ENCODE results near the gene FAM24B.
"Not testable (repeated sequence)": the region's sequence is repeated elsewhere in the genome, so short reads cannot be mapped to it uniquely, and the experiment has no call there.

Gene FAM24B, protein sequence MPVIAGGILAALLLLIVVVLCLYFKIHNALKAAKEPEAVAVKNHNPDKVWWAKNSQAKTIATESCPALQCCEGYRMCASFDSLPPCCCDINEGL

DNA sequence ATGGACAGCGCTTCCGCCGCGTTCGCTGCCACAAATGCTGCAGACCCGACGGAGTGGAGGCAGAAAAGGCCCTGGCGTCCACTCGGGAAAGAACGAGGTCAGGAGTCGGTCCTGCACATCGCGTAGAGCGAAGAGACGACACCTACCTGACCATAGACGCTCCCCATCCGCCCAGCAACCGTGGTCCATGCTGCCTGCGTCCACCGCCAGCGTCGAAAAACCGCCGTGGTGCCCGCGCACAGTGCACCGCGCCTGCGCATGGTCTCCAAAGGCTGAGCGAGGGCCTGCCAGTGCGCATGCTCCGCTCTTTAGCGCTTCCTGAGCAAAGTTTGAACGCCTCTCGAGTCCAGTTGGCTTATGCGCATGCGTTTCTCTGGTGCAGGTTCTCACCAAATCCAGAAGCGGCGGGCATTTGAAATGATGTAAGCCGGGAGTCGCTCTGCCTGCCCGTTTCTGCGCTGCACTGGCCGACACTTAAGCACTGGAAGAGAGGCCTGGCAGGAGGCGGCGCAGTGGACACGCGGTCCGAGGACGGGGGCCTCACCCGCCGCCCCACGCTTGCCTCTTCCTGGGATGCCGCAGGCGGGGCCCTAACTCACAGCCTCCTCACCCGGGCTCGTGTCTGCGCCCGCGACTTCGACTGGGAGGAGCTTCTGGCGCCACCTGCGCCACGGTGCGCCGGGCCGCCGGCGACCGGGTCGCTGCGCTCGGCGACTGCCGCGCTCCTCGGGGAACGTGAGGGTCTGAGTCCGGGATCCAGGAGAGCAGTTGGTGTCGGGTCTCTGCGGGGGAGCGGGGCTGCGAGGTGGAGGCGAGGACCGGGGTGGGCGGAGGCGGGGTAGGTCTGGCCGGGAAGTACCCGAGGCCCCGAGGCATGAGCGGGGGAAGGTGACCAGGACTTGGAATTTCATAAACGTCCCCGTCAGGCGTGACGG, at the start of gene FAM24B:
FAM24B (minus strand) TSS at position 243 of the 935 bp plus-strand sequence. CDS start 29,066 bp downstream, outside the sequence.
- peak; percentile 91 for DNase-seq

DNA sequence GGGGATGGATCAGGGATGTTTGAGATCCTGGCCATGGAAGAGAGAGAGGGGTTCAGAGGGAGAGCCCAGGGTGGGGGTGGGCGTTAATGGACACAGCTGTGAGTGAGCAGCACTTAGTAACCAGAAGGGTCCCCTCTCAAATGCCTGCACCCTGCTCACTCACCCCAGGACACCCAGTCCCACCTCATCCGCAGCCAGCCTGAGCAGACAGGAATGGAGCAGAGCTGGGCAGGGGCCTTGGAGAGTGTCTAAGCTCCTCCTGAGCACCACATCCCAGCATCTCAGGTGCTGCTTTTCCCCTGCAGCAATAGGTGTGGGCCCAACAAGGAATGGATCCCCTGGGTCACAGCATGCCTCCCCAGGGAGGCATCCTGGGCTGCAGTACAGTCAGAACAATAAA, 36.3 kb upstream of the FAM24B start:
- no peak for DNase-seq

DNA sequence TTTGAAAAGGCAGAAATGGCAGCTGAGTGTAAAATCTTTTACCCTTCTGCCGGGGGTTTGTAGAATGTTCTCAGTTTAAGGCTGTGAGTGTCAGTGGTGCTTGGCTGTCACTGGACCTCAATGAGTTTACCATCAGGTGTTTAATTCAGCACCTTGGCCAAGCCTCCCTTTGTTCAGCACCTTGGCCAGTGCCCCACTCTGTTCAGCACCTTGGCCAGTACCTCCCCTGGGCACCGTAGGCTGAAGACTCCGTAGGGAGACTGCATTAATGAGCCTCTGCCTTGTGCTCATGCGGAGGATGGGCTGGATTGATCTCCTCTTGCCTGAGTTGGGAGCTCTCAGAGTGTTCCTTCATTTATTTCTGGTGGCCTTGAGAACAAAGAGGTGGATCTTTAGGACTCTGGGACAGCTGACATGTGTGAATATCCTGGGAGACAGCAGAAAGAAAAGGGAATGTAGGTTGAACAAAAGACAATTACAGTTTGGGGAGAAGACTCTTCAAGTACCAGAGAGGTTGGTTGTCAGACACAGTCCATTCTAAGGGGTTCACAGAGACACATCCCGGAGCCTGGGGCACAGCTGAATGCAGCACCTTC, 32.6 kb upstream of the FAM24B start:
- no peak for DNase-seq

DNA sequence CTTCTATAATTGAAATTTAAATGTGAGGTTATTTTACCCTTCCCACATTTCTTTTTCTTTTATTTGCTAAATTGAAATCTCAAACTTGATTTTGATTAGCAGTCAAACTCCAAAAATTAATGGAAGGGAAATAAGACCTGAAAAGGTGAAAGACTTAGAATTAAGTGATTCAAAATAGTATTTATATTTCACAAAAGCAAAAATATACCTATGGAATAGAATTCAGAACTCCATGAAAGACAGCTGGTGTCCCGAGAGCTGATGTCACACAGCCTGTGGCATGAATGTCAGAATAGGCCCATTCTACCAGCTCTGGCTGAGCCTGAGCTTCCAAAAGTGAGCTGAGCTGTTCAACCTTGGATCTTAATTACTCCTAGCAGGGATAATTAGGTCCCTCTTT, 30.9 kb upstream of the FAM24B start, which contains the start of gene FAM24A:
FAM24A (plus strand) TSS at position 301 of the 400 bp plus-strand sequence. CDS start 1,025 bp downstream, outside the sequence.
- DNase-seq, result no peak

DNA sequence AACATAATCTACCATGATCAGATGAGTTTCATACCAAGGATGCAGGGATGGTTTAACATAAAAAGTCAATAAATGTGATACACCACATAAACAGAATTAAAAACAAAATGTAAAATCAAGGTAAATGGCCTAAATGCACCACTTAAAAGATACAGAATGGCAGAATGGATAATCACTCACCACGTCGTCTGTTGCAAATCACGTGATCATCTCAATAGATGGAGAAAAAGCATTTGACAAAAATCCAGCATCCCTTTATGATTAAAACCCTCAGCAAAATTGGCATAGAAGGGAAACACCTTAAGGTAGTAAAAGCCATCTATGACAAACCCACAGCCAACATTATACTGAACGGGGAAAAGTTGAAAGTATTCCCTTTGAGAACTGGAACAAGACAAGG, 24.5 kb upstream of the FAM24B start:
- not testable (repeated sequence) for DNase-seq

DNA sequence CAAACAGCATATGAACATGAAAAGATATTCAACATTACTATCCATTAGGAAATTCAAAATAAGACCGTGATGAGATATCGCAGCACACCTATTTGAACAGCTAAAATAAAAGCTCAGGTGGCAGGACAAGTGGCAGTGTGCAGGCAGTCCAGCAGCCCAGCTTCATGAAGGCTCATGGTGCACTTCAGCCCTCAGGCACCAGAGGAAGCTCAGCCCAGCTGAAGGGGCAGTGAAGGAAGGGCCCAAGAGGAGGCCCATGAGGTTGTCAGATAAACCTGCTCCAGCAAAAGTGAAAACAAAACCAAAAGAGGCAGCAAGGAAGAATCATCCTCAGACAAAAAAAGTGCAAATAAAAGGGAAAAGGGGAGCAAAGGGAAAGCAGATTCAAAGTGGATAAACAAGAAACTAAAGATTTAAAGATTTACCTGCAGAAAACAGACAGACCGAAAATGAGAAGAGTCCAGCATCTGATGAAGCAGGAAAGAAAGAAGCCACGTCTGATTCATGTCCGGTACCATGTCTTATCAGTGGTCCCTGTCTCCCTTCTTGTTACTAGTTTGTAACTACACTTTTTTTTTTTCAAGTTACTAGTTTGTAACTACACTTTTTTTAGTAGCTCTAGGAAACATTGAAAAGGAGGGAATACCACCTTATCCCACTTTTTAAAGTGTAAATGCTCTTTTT, 15.0 kb upstream of the FAM24B start:
- DNase-seq, result no peak

DNA sequence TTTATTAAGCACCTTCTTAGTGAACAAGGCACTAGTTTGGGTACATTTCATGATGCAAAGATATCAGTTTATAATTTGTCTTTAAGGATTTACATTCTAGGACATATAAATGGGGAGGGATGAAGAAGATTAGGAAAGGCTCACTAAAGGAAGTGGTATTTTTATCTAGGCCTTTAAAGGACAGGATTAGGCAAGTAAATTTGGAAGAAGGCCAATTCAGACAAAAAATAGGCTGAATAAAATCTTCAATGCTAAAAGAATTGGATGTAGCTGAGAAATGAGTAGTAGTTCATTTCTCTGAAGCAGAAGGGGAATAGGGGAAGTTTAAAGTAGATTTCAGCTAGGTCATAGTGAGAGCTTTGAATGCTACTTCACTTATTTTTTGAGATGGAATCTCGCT, 4.8 kb upstream of the FAM24B start:
- no peak for DNase-seq

DNA sequence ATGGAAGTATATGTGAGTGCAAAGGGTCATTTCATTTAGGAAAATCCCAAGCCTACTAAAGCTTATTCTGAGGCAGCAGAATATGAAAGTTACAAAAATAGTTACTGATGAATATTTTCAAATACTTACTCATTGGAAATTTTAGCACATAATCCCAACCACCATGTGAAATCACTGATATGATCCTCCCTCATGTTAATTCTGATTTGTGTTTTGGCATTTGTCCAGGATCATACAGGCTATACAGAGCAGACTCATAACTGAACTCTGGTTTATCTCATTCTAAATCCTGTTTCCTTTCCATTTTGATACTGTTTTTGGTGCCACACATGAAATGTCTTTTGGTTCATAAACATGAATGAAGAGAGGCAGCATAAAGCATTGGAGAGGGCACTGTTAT, 3.4 kb upstream of the FAM24B start:
- DNase-seq, result no peak

DNA sequence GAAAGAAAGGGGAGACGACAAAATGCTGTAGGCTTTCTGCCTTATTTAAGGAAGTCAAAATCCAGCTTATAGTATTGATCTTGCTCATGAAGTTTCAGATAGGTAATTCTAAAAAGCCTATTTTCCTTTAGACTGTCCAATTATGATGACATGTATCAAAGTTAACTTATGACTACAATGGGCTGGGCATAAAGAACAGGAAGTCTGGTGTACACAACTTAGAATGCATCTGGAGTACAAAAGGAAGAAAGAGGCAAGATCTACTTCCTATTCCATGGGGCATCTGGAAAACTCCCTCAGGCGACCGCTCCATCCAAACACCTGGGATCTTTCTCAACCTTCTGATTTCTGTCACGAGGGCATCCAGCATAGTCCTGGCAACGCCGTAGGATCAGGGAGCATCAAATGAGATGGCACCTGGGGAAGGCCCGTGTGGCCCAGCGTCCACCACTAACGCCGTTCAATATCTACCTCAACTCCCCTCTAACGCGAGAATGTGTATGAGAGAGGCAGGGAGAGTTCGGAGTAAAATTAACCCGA, 512 bp downstream of the FAM24B start:
- no peak for DNase-seq

DNA sequence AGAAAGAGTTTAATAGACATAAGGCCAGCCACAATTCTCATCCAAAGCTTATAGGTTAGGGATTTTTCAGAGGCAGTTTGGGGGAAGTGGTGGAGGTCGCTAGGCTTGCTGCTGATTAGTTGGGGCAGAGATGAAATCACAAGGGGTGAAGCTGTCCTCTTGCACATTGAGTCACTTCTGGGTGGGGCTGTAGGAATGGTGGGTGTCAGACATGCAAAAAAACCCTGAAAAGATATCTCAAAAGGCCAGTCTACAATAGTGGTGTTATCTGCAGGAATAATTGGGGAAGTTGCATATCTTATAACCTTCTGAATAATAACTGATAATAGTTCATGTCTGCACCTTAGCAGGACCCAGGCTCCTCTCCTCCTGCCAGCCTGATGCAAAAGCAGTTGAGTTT, 2.1 kb downstream of the FAM24B start:
- DNase-seq, result no peak

DNA sequence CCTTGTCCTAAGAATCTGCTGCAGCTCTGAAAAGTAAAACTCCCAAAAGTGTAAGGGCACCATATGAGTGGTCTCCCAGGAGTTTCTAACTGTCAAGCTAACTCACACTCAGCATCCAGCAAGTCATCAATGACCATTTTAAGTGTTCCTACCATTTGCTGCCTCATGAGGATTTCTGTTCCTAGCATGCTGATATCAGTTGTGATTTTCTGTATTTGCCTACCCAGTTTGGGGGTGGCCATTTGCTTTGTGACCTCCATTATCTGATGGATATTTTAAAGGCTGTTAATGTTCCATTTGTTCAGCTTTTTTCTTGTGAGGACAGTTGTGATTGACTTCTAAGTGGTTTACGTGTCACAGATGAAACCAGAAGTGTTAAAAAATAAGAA, 2.9 kb downstream of the FAM24B start:
- DNase-seq, result no peak

DNA sequence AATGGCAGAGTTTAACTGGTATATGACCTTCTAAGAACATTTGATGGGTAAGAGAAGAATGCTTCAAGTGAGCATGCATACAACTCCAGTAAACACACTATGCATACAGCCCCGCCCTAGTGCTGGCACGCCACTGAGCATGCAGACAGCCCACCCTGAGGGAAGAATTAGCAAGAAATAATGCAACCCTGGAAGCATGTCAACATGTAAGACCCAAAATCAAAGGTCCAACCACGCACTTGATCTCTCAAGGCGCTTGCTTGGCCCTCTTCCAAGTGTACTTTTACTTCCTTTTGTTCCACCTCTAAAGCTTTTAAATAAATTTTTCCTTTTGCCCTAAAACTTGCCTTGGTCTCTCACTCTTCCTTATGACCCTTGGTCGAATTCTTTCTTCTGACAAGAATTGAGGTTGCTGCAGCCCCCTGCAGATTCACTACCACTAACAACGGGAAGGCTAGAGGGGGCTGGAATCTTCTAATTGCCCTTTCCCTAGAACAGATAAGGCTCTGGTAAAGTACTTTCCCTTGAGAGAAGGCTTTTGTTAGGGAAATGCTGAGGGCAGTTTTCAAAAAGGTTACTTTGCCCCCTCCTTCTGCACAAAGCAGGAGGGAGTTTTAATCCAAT, 3.4 kb downstream of the FAM24B start:
- no peak for DNase-seq

DNA sequence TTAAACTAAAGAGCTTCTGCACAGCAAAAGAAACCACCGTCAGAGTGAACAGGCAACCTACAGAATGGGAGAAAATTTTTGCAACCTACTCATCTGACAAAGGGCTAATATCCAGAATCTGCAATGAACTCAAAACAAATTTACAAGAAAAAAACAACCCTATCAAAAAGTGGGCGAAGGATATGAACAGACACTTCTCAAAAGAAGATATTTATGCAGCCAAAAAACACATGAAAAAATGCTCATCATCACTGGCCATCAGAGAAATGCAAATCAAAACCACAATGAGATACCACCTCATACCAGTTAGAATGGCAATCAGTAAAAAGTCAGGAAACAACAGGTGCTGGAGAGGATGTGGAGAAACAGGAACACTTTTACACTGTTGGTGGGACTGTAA, 7.4 kb downstream of the FAM24B start:
- not testable (repeated sequence) for DNase-seq

DNA sequence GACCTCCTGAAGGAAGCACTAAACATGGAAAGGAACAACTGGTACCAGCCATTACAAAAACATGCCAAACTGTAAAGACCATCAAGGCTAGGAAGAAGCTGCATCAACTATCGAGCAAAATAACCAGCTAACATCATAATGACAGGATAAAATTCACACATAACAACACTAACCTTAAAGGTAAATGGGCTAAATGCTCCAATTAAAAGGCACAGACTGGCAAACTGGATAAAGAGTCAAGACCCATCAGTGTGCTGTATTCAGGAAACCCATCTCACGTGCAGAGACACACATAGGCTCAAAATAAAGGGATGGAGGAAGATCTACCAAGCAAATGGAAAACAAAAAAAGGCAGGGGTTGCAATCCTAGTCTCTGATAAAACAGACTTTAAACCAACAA, 10.6 kb downstream of the FAM24B start:
- not testable (repeated sequence) for DNase-seq

DNA sequence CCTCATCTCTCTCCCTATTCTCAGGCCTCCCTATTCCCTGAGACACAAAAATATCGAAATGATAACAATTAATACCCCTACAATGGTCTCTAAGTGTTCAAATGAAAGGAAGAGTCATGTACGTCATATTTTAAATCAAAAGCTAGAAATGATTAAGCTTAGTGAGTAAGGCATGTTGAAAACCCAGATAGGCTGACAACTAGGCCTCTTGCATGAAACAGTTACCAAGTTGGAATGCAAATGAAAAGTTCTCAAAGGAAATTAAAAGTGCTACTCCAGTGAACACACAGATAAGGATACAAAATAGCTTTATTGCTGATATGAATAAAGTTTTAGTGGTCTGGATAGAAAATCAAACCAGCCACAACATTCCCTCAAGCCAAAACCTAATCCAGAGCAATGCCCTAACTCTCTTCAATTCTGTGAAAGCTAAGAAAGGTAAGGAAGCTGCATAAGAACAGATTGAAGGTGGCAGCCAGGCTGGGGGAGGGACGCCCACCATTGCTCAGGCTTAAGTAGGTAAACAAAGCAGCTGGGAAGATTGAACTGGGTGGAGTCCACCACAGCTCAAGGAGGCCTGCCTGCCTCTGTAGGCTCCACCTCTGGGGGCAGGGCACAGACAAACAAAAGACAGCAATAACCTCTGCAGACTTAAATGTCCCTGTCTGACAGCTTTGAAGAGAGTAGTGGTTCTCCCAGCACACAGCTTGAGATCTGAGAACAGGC, 12.5 kb downstream of the FAM24B start:
- DNase-seq, result not testable (repeated sequence)

DNA sequence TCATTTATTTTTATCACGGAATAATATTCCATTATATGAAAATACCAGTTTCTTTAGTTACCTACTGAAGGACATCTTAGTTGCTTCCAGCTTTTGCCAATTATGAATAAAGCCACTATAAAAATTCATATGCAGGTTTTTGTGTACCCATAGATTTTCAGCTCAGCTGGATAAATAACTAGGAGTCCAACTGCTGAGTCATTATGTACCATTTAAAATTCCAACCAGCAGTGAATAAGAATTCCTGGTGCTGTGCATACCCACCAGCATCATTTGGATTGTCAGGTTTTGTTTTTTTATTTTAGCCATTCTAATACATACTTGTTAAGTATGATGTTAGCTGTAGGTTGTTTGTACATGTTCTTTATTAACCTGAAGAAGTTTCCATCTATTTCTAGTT, 14.5 kb downstream of the FAM24B start:
- DNase-seq, result no peak

DNA sequence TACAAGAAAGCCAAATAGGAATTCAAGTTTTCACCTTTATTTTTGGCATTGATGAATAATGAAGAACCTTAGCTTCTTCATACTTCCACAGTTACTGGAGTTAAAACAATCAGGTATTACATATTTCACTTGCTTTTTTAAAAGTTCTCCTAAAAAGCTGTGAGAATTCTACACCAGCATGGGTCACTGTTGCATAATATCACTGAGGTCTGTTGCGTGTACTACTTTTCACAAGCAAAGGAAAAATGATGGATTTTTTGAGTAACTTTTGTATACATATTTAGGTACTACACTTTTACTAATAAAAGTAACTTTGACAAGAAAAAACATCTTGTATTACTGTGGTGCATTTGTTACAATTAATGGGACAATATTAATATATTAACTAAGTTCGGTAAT, 15.2 kb downstream of the FAM24B start:
- DNase-seq, result no peak

DNA sequence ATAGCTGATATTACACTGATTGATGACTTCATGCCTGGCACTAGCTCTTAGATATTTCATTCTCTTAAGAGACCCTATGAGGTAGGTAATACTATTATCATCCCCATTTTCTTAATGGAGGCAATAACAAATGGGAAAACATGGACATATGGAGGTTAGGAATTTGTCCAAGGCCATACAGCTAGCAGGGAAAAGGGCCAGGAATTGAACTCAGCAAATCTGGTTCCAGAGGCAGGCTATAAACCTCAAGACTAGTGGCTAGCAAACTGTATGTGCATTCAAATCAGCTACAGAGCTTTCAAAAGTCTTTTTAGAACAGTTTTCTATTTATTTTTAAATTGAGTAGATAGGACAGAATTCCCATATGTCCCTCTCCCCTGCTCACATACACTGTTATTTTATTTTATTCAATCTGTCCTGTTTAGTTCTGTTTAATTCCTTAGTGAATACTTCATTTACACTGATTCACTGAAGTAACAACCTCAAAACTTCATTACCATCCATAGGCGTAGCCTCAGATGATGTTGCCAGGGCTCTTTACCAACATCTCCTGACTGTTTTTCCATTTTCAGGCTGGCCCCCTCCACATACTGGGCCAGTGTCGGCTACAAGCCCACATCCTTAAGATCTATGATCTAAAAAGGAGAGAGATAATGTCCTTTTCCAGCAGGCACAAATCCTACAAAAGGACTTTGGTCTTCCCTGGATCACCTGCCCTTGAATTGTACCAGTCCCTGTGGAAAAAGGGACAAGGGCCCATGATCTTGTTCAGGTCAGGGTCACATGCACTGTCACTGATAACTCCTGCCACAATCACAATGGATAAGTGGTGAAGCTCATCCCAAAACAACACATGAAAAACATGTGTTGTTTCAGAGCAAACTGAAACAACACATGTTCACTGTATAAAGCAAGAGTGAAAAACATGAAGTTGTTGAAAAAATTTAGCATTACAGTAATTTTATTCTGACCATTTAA, 15.9 kb downstream of the FAM24B start:
- no peak for DNase-seq

DNA sequence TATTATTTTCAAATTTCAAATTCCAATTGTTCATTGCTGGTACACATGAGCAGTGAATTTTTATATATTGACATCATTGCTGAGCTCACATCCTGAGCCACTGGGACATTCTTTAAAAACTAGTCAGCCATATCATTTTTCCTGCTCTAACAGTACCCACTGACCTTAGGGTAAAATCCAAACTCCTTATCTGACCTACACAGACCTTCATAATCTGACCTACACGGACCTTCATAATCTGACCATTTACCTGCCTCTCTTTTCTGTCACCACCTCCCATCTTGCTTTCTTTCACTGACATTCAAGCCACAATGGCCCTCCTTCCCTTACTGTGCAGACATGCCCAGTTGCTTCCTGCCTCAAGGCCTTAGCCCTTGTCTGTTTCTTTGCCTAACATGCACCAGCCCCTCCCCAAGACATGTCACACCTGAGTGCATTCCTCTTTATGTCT, 17.6 kb downstream of the FAM24B start:
- DNase-seq, result no peak

DNA sequence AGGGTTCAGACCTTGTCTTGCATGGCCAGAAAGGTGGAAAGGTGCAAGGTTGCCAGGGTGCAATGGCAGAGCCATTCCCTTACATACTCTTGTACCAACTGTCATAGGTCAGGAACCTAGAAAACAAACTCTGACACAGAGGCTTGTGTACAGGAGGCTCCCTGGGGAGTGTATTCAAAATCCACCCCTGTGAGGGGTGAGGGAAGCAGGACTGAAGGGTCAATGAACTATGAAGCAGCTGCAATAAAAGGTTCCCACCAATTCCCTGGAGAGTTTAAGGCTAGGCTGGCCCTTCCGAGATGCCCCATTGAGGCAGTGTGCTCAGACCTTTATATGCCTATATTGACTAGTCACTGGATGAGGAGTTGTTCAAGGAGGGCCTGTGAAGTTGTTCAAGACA, 19.9 kb downstream of the FAM24B start:
- DNase-seq, result no peak

DNA sequence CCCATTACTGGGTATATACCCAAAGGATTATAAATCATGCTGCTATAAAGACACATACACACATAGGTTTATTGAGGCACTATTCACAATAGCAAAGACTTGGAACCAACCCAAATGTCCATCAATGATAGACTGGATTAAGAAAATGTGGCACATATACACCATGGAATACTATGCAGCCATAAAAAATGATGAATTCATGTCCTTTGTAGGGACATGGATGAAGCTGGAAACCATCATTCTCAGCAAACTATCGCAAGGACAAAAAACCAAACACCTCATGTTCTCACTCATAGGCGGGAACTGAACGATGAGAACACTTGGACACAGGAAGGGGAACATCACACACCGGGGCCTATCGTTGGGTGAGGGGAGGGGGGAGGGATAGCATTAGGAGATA, 21.3 kb downstream of the FAM24B start:
- DNase-seq, result not testable (repeated sequence)
